Activated CD4-positive, alpha-beta T cell treated with anti-CD3 and anti-CD28 coated beads, Interleukin-10, Interleukin-2, amounts not matched to agents 100 ng/mL and 50 ng/mL, durations not matched to agents 16 hours and 8 hours (primary cell): ENCODE measurements around the gene BTG2.
A peak's percentile ranks its signal among the peaks of the same experiment; 100 is the strongest.
"Not testable (repeated sequence)": the region's sequence is repeated elsewhere in the genome, so short reads cannot be mapped to it uniquely, and the experiment has no call there.

Experiments
- DNase-seq: peaks from one replicate; pipeline ENCODE4 v3.0.0-alpha.2; 2020

Gene BTG2

GRCh38 chr1:203296460-203297073, 8.8 kb upstream of the BTG2 start:
- DNase-seq, result no peak

GRCh38 chr1:203299169-203299568, 6.2 kb upstream of the BTG2 start:
- no peak for DNase-seq

- DNase-seq, result not testable (repeated sequence)
Measured at GRCh38 chr1:203299719-203300429, 5.4 kb upstream of the BTG2 start.

- DNase-seq, result no peak
Measured at GRCh38 chr1:203300441-203301330, 4.6 kb upstream of the BTG2 start.

GRCh38 chr1:203301331-203301668, 4.0 kb upstream of the BTG2 start:
- DNase-seq, result no peak

- no peak for DNase-seq
Measured at GRCh38 chr1:203302456-203302855, 2.9 kb upstream of the BTG2 start.

- DNase-seq, result no peak
Measured at GRCh38 chr1:203302894-203303293, 2.4 kb upstream of the BTG2 start.

GRCh38 chr1:203304391-203304918, 864 bp upstream of the BTG2 start:
- DNase-seq, result no peak

GRCh38 chr1:203305809-203306088, 430 bp downstream of the BTG2 start:
- DNase-seq, result no peak

GRCh38 chr1:203306089-203306964, 1.0 kb downstream of the BTG2 start:
- DNase-seq, result peak; percentile 63

- peak; percentile 51 for DNase-seq
Measured at GRCh38 chr1:203306965-203307541, 1.7 kb downstream of the BTG2 start.

- DNase-seq, result no peak
Measured at GRCh38 chr1:203307641-203308126, 2.4 kb downstream of the BTG2 start.

GRCh38 chr1:203308328-203308922, 3.1 kb downstream of the BTG2 start:
- DNase-seq, result no peak

- no peak for DNase-seq
Measured at GRCh38 chr1:203308923-203309331, 3.6 kb downstream of the BTG2 start.

GRCh38 chr1:203311368-203312301, 6.3 kb downstream of the BTG2 start:
- no peak for DNase-seq

GRCh38 chr1:203314025-203314759, 8.9 kb downstream of the BTG2 start:
- not testable (repeated sequence) for DNase-seq

- DNase-seq, result no peak
Measured at GRCh38 chr1:203316626-203317093, 11.3 kb downstream of the BTG2 start.

- no peak for DNase-seq
Measured at GRCh38 chr1:203317429-203318228, 12.3 kb downstream of the BTG2 start.

- DNase-seq, result no peak
Measured at GRCh38 chr1:203318229-203318517, 12.9 kb downstream of the BTG2 start.
